ENCODE measurements around the gene SKI.

GRCh38 chr1:2201062-2201461 lies 27.1 kb upstream of the SKI start:
- TF ChIP-seq CTCF (IDR thresholded peaks at IDR 0.05) (no peak), POLR2A (IDR thresholded peaks at IDR 0.05) (no peak), POLR2AphosphoS5 (IDR thresholded peaks at IDR 0.05) (no peak), EP300 (IDR thresholded peaks at IDR 0.05; ENCODE audit: low read depth) (no peak)

Measured in transverse colon (tissue), 4 donors.